ENCODE results near the gene SERBP1.
"Not testable (repeated sequence)": the region's sequence is repeated elsewhere in the genome, so short reads cannot be mapped to it uniquely, and the experiment has no call there.

SERBP1 gene

GRCh38 chr1:67430358-67431155 lies at the start of gene SERBP1:
TSS of gene SERBP1 (minus strand) at chr1:67430402. CDS start at chr1:67430300, 102 bp downstream.
- peak; percentile 96 to 97 for DNase-seq

GRCh38 chr1:67479146-67479891 lies 49.1 kb upstream of the SERBP1 start:
- no peak for DNase-seq

GRCh38 chr1:67476906-67477305 lies 46.7 kb upstream of the SERBP1 start:
- DNase-seq, result no peak

GRCh38 chr1:67476006-67476482 lies 45.8 kb upstream of the SERBP1 start:
- DNase-seq, result no peak

GRCh38 chr1:67472056-67472455 lies 41.9 kb upstream of the SERBP1 start:
- no peak for DNase-seq

GRCh38 chr1:67469431-67469830 lies 39.2 kb upstream of the SERBP1 start:
- no peak for DNase-seq

GRCh38 chr1:67468066-67468718 lies 38.0 kb upstream of the SERBP1 start:
- no peak for DNase-seq

GRCh38 chr1:67465375-67465774 lies 35.2 kb upstream of the SERBP1 start:
- no peak for DNase-seq

- no peak for DNase-seq
These were observed 34.5 kb upstream of the SERBP1 start for GRCh38 chr1:67464746-67465145.

- no peak for DNase-seq
These were observed 33.9 kb upstream of the SERBP1 start for GRCh38 chr1:67464058-67464457.

- DNase-seq, result no peak
These were observed 33.2 kb upstream of the SERBP1 start for GRCh38 chr1:67463298-67463955.

GRCh38 chr1:67460676-67461500 lies 30.7 kb upstream of the SERBP1 start:
- DNase-seq, result no peak

GRCh38 chr1:67459068-67459467 lies 28.9 kb upstream of the SERBP1 start:
- DNase-seq, result no peak

- no peak for DNase-seq
These were observed 28.5 kb upstream of the SERBP1 start for GRCh38 chr1:67458663-67459062.

GRCh38 chr1:67457247-67457646 lies 27.0 kb upstream of the SERBP1 start:
- DNase-seq, result no peak

GRCh38 chr1:67451815-67452214 lies 21.6 kb upstream of the SERBP1 start:
- no peak for DNase-seq

GRCh38 chr1:67451356-67451755 lies 21.2 kb upstream of the SERBP1 start:
- DNase-seq, result no peak

- DNase-seq, result no peak
These were observed 16.7 kb upstream of the SERBP1 start for GRCh38 chr1:67446893-67447292.

- not testable (repeated sequence) for DNase-seq
These were observed 15.8 kb upstream of the SERBP1 start for GRCh38 chr1:67446014-67446413.

- no peak for DNase-seq
These were observed 11.6 kb upstream of the SERBP1 start for GRCh38 chr1:67441739-67442281.

- peak in 1 of 2 experiments; percentile 20 for DNase-seq
These were observed 11.0 kb upstream of the SERBP1 start for GRCh38 chr1:67441183-67441582.

GRCh38 chr1:67440339-67440738 lies 10.1 kb upstream of the SERBP1 start:
- DNase-seq, result no peak
